AG10803 (cell line): ENCODE results near the gene TACC3.

Experiments
- DNase-seq: peaks from one replicate; pipeline ENCODE4 v3.0.0; 2010; ENCODE audit warnings: low read depth
- H3K4me3 ChIP-seq: 2 replicates; pipeline ENCODE4 v1.5.1; 2011; ENCODE audit warnings: mild to moderate bottlenecking, low read length, control low read depth
- CTCF ChIP-seq: conservative IDR thresholded peaks from 2 replicates; pipeline ENCODE4 v1.5.1; 2011; ENCODE audit warnings: mild to moderate bottlenecking, low read length, control low read depth, inconsistent platforms

TACC3 gene

GRCh38 chr4:1756893-1757779, 35.8 kb downstream of the TACC3 start:
- no peak overlapping the region for H3K4me3 ChIP-seq
- TF ChIP-seq CTCF: no peak
- DNase-seq: no peak

GRCh38 chr4:1757836-1758235, 36.5 kb downstream of the TACC3 start:
- no peak for TF ChIP-seq CTCF
- no peak overlapping the region for H3K4me3 ChIP-seq
- DNase-seq: no peak

GRCh38 chr4:1758306-1759121, 37.2 kb downstream of the TACC3 start:
- DNase-seq: no peak
- H3K4me3 ChIP-seq: no peak overlapping the region
- TF ChIP-seq CTCF: no peak

GRCh38 chr4:1759170-1759817, 38.0 kb downstream of the TACC3 start:
- no peak overlapping the region for H3K4me3 ChIP-seq
- no peak for TF ChIP-seq CTCF
- DNase-seq: no peak

GRCh38 chr4:1759818-1760223, 38.5 kb downstream of the TACC3 start:
- TF ChIP-seq CTCF: no peak
- H3K4me3 ChIP-seq: no peak overlapping the region
- no peak for DNase-seq

- TF ChIP-seq CTCF: no peak
- DNase-seq: no peak
These were observed 39.3 kb downstream of the TACC3 start for GRCh38 chr4:1760521-1761071.

More at GRCh38 chr4:1760521-1761071, 39.3 kb downstream of the TACC3 start:
- H3K4me3 ChIP-seq: no peak overlapping the region
